Measurements from ENCODE around the gene TLR1. TPM values are rescaled to one million over a fixed set of nuclear protein-coding genes. Genes with fewer than 3 reads are reported as not detected.
A peak's percentile ranks its signal among the peaks of the same experiment; 100 is the strongest.
"Not testable (repeated sequence)": the region's sequence is repeated elsewhere in the genome, so short reads cannot be mapped to it uniquely, and the experiment has no call there.

TLR1 gene
- polyA plus RNA-seq, 3 donors, result 2.9 to 5.9 (median 4.1) TPM

DNA sequence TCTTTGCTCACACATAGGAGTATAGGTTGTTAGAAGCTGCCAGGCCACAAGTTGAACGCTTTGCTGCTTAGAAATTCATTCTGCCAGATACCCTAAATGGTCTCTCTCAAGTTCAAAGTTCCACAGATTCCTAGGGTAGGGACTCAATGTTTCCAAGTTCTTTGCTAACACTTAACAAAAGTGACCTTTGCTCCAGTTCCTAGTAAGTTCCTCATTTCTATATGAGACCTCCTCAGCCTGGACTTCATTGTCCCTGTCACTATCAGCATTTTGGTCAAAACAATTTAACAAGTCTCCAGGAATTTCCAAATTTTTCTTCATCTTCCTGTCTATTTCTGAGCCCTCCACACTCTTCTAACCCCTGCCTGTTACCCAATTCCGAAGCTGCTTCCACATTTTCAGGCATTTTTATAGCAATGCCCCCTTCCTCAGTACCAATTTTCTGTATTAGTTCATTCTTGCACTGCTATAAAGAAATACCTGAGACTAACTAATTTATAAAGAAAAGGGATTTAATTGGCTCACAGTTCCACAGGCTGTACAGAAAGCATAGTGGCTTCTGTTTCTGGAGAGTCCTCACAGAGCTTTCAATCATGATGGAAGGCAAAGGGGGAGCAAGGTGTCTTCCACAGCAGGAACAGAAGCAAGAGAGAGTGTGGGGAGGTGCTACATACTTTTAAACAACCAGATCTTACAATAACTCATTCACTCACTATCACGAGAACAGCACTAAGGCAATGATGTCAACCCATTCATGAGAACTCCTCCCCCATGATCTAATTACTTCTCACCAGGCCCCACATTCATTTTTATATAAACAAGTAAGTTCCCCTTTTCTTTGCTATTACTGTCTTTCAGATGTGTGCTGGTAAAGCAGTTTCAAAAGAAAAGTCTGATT is 11.5 kb upstream of the TLR1 start:
- 53 to 75% (median 58%) methylated on average over 3 of the region's 3 CpGs for WGBS, 3 donors

DNA sequence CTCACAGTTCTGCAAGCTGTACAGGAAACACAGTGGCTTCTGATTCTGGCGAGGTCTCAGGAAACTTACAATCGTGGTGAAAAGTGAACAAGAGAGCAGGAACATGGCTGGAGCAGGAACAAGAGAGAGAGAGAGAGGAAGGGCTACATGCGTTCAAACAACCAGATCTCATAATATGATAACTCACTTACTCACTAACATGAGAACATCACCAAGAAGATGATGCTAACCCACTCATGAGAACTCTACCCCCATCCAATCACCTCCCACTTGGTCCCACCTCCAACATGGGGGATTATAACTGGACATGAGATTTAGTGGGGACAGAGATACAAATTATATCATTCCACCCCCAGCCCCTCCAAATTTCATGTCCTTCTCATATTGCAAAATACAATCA is 9.8 kb upstream of the TLR1 start:
- 39 to 83% (median 57%) methylated on average over 3 of the region's 3 CpGs for WGBS, 3 donors
- no peak overlapping the region for H3K27ac ChIP-seq (ENCODE audit: low read depth, low read length)

More for the DNA sequence above, 11.5 kb upstream of the TLR1 start:
- peak overlapping the region; percentile 33 for H3K27ac ChIP-seq (ENCODE audit: low read depth, low read length)

DNA sequence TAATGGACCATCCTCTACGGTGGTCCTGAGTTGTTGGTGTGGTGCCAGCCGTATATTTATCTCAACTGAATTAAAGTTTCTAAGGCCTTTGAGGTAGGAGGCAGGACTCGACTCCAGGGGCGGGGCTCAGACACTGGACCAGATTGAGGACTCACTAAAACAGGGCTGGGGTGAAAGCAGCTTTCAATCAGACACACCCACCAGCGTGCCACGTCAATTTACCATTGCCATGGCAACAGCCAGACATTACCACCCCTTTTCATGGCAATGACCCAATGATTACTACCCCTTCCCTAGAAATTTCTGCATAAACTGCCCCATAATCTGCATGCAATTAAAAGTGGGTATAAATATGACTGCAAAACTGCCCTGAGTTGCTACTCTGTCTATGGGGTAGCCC is 6.7 kb upstream of the TLR1 start:
- H3K27ac ChIP-seq (ENCODE audit: low read depth, low read length), result no peak overlapping the region
- 83 to 94% (median 86%) methylated on average over 6 of the region's 6 CpGs for WGBS, 3 donors

DNA sequence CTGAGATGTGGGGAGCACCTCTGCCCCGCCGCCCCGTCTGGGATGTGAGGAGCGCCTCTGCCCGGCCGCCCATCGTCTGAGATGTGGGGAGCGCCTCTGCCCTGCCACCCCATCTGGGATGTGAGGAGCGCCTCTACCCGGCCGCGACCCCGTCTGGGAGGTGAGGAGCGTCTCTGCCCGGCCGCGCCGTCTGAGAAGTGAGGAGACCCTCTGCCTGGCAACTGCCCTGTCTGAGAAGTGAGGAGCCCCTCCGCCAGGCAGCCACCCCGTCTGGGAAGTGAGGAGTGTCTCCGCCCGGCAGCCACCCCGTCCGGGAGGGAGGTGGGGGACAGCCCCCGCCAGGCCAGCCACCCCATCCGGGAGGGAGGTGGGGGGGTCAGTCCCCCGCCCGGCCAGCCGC is 2.9 kb upstream of the TLR1 start:
- WGBS, 3 donors, result 96 to 98% (median 97%) methylated on average over 5 to 29 of the region's 29 CpGs
- H3K27ac ChIP-seq (ENCODE audit: low read depth, low read length), result not testable (repeated sequence)

DNA sequence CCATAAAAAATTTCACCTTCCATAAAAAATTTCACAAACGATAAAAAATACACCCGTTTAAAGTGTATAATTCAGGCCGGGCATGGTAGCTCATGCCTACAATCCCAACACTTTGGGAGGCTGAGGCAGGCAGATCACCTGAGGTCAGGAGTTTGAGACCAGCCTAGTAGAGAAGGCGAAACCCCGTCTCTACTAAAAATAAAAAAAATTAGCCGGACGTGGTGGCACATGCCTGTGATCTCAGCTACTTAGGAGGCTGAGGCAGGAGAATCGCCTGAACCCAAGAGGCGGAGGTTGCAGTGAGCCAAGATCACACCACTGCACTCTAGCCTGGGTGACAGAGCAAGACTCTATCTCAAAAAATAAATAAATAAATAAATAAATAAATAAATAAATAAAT is 1.7 kb upstream of the TLR1 start:
- 82 to 94% (median 91%) methylated on average over 9 of the region's 9 CpGs for WGBS, 3 donors

DNA sequence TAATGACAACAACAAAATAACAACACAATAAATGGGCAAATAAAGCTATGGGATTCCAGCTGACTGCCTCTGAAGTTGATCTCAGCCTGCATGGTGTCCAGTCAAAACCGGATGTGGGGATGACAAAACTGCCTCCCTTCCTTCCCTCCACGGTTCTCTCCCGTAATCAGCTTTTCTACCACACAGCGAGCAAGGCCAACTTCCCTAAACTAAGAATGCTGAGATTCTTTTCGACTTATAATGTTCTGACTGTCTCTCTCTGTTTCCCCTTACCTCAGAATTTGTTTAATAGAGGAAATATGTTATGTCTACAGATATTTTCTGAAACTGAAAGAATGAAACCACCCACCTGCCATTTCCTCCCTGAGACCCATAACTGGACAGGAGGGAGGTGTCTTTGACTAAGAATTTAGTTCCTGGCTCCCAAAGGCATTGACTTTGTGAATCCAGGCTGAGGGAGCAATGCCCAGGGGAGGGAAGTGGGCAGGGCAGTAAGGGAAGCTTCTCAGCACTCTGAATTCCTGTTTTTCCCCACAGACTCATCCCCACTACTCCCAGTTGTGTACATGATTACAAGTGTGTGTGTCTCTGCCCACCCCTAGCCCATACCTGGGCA is 1.0 kb upstream of the TLR1 start:
- H3K27ac ChIP-seq (ENCODE audit: low read depth, low read length), result no peak overlapping the region
- WGBS, 3 donors, result 17 to 61% (median 20%) methylated on average over 5 of the region's 5 CpGs

More for the DNA sequence above, 1.7 kb upstream of the TLR1 start:
- H3K27ac ChIP-seq (ENCODE audit: low read depth, low read length), result not testable (repeated sequence)

DNA sequence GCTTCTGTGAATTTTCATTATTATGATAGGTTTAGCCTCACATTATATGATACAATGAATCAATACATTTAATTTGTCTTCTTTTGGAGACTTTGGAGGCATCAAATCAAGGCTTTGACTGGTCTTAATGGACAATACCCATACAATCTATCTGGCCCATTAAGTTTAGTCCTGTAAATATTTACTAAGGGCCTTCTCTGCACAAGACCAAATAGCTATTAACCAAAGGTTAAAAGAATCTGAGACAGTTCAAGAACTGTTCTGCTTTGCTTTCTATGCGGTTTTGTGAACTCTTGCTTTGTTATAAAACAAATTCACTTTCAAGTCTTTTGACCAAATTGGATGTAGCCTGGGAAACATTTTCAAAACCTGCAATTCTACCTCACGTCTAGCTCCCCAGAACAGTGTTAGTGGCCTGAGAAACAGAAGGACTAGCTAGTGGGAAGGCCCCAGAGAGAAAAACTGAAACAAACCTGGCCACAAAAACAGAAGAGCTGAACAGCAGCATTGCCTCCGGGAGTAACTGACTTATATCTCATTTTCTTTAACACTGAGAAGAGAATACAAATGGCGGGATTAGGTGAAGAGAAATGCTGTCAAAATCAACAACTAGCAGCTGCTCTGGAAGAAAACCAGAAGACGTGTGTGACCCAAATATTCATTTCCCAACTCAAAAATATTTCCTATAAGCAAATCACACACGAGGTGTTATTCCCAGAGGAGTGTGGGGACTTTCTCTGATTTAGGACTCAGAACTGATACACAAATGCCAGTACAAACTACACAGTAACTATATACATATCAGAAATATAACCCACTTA is 548 bp downstream of the TLR1 start:
- 15 to 23% (median 23%) methylated on average over 6 of the region's 6 CpGs for WGBS, 3 donors
- H3K27ac ChIP-seq (ENCODE audit: low read depth, low read length), result no peak overlapping the region

DNA sequence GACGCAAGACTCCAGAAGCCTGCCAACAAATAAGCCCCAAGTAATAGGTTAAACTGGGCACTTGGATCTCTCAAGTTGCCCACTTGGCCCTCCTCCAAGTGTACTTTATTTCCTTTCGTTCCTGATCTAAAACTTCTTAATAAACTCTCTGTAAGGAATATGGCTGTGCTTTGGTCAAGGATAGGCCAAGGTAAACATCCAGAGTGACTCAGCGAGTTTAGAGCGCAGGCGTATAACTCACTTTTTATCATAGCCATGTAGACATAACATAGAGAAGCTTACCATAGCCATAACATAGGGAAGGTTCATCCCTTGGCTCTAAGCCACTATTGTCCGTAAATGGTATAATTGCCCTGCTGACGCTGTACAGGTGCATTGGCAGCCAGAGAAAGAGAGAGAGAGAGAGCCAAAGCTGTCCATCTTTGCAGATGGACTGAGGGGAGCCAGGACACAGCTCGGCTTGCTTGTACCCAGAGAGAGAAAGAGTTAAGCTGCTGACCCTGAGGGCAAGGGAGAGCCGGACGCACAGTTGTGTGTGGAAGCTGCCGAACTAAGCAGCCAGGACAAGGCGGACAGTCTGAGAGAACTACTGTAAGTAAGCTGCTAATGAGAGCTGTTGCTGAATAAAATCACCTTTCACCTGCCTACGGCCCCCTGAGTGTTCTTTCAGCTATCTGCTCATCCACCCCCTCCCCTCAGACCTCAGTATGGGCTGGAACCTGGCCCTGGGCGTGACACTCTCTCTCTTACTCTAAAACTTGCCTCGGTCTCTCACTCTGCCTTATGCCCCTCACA is 1.8 kb downstream of the TLR1 start:
- WGBS, 3 donors, result 87 to 96% (median 93%) methylated on average over 15 of the region's 15 CpGs
- no peak overlapping the region for H3K27ac ChIP-seq (ENCODE audit: low read depth, low read length)

DNA sequence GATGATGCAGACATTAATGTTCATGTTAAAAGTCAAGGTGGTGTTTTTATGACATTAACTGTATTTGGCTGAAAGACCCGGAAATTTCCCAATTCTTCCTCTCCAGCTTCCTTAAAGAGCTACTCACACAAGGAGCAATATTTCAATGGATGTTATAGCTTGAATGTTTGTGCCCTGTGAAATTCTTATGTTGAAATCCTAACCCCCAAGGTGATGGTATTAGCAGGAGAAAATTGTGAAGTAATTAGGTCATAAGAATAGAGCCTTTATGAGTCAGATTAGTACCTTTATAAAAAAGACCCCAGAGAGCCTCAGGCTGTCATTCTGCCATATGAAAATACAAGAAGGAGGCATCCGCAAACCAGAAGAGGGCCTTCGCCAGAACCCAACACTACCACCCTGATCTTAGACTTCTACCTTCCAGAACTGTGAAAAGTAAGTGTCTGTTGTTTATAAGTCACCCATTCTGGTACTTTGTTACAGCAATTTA is 3.6 kb downstream of the TLR1 start:
- H3K27ac ChIP-seq (ENCODE audit: low read depth, low read length), result no peak overlapping the region
- 71 to 94% (median 78%) methylated on average over 3 of the region's 3 CpGs for WGBS, 3 donors

DNA sequence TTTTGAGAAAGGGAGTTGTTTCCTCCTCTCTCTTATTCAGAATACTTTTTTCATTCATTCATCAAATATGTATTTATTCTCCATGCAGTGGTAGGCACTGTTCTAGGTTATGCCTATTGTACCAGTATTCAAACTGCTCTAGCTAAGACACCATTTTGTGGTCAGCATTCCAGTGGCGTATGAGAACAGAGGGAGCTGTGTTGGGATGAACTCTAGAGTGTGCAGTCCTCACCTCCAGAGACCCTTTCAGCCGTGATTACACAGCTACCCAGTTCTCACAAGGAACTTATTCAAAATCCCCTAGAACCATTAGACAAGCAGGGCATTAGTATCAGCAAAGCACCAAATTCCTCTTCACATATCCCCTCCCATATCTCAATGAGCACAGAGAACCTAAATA is 4.2 kb downstream of the TLR1 start:
- 74 to 94% (median 84%) methylated on average over 2 of the region's 2 CpGs for WGBS, 3 donors
- no peak overlapping the region for H3K27ac ChIP-seq (ENCODE audit: low read depth, low read length)

DNA sequence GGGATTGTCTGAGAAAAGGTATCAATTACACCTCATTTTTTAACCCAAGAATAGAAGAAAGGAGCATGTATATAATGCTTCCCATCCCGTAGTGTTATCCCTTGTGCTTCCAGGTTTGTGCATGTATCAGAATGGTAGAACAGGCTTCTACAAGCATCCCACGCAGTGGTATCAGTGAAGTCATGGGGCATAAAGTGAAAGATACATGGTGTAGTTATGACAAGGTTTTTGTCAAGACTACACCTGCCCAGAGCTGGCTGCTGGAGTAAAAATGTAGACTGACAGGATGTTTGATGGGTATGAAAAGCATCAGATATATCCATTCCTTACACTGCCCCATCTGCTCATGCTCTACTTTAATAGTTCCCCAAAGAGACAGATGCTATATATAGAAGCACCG is 9.5 kb downstream of the TLR1 start:
- 87 to 95% (median 88%) methylated on average over 3 of the region's 3 CpGs for WGBS, 3 donors
- H3K27ac ChIP-seq (ENCODE audit: low read depth, low read length), result no peak overlapping the region

DNA sequence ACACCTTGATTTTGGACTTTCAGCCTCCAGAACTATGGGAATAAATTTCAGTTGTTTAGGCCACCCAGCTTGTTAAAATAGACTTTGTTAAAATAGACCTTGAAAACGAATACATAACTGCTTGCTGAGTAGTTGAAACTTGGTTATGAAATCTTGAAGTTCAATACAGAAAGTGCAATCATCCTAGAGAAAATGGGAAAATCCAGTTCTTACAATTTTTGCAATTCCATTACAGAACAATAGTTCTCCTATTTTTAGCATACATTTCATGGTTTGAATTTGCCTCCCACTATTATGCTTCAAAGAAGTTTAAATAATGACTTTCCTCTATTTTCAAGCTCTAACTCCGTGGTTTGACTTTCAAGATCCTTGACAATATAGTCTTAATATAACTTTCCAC is 10.5 kb downstream of the TLR1 start:
- H3K27ac ChIP-seq (ENCODE audit: low read depth, low read length), result no peak overlapping the region
- WGBS, 3 donors, result 75 to 77% (median 77%) methylated on average over 2 of the region's 2 CpGs

DNA sequence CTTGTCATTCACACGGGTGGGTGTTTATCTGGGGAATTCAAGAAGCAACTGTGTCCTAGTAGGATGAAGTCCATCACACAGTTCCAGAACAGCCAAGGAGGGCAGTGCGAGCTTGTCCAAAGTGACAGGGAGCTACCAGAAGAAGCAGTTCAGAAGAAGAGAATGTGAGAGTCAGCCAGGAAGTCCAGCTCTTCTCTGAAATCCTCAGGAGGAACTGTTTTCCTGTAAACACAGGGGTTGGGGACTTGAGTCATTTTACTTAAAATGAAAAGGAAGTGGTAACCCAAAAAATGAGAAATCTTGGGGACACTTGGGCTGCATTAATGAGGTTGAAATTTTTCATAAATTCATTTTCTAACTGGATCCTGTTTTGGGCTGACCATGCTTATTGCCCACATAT is 13.6 kb downstream of the TLR1 start:
- WGBS, 3 donors, result 33 to 62% (median 38%) methylated on average over 2 of the region's 2 CpGs
- no peak overlapping the region for H3K27ac ChIP-seq (ENCODE audit: low read depth, low read length)

DNA sequence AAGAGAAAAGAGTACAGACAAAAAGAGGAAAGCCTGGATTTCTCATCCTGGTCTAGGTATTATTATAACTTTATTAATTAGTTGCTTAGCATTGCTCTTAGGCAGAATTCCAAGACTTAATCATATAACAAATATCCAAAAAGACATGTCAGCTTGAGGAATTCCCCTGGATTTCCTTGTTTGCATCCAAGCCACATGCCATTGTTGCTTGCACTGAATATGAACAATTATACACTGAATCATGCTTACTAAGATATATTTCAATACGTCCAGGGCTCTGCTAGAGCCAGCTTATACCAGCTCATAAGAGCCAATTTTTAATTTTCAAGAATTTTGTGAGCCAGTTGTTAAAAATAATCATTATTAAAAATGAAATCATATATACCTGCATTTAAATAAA is 16.3 kb downstream of the TLR1 start:
- WGBS, 3 donors, result 46 to 53% (median 51%) methylated on average over 1 of the region's 1 CpG
- no peak overlapping the region for H3K27ac ChIP-seq (ENCODE audit: low read depth, low read length)

DNA sequence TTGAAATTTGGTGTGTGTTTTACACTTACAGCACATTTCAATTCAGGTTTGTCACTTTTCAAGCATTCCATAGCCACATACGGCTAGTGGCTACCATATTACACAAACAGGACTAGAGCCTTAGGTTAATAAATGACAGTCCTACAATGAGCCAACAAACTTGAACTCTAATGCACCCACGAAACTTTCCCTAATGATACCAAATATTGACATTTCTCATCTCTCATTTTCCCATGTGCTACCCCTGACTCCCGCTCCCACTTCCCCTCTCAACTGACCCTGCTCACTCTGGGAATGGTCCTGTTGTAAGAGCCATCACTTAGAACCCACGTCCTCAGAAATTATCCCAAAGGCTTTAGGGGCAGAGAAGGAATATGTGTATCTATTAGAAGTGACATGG is 16.9 kb downstream of the TLR1 start:
- 35 to 89% (median 84%) methylated on average over 4 of the region's 4 CpGs for WGBS, 3 donors
- H3K27ac ChIP-seq (ENCODE audit: low read depth, low read length), result no peak overlapping the region

DNA sequence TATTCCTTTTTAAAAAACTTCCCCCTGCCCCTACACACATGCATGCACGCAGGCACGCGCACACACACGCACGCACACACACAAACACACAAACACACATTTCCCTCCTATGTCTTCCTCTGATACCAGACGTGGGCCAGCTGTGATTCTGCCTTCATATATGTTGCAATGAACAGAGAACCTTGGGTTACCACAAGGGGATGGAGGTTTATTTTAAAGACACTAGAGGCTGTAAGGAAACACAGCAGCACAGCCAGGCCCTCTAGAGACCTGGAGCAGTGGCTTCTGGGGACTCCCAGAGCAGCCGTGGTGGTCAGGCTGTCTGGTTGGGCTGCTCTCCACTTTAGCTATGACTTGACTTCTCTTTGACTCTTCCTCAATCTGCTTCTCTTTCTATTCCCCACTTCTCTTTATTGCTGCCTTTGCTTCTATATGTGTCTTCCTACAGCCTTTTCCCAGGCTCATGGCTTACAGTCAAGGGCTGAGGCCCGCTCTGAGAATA is 18.6 kb downstream of the TLR1 start:
- H3K27ac ChIP-seq (ENCODE audit: low read depth, low read length), result no peak overlapping the region
- WGBS, 3 donors, result 72 to 96% (median 75%) methylated on average over 8 of the region's 8 CpGs

DNA sequence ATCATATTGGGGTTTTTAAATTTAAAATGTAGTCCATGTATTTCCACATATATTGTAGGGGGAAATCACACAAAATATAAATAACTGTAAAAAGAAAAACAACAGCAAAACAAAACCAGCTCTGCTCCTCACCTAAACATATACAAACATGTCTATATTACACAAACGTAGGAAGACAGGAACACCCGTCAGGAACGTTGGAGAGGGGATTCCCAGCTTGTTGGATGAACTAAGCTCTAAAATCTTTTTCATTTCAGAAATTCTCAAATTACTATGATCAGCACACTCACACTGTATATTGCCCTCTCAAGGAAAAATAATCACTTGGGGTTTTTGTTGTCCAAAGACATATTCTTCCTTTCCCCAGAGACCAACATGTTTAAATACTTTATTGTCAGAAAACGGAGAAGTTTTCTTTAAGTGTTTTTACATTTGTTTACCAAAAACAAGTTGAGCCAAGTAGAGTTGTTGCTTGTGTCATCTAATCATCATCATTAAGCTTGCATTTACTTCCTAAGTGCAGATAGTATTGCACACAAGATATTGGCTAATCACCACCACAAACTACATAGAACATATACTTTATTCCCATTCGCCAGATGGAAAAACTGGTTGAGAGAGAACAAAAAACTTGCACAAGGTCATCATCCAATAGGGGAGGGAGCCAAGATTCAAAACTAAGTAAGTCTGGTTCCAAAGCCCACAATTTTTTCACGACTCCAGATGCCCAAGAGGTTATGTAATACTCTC is 19.4 kb downstream of the TLR1 start:
- no peak overlapping the region for H3K27ac ChIP-seq (ENCODE audit: low read depth, low read length)
- WGBS, 3 donors, result 55 to 71% (median 56%) methylated on average over 6 of the region's 6 CpGs

All from adipose tissue (tissue), 3 donors.